Sigmoid colon (tissue), 7 donors: ENCODE measurements around the gene IGSF9B. TPM values are rescaled to one million over a fixed set of nuclear protein-coding genes. Genes with fewer than 3 reads are reported as not detected.
A peak's percentile ranks its signal among the peaks of the same experiment; 100 is the strongest.

ENCODE experiments used
- DNase-seq: peaks from one replicate; pipeline ENCODE4 v3.0.0-alpha.2; 2019
- H3K27ac ChIP-seq, 4 donors: fragments of 200-600 bp; sonication (generic); one replicate each; pipeline ENCODE4 v1.5.1; 2016 to 2019; ENCODE audit warnings: mild to moderate bottlenecking in 1 of 4
- H3K27me3 ChIP-seq, 3 donors: fragments of 200-600 bp; sonication (generic); one replicate each; pipeline ENCODE4 v1.5.1; 2019; ENCODE audit warnings: mild to moderate bottlenecking in 1 of 3
- H3K36me3 ChIP-seq, 4 donors: fragments of 200-600 bp; sonication (generic); one replicate each; pipeline ENCODE4 v1.5.1; 2016 to 2019
- H3K4me1 ChIP-seq, 4 donors: fragments of 200-600 bp; sonication (generic); one replicate each; pipeline ENCODE4 v1.5.1; 2017 to 2019
- H3K4me3 ChIP-seq, 4 donors: fragments of 200-600 bp; sonication (generic); one replicate each; pipeline ENCODE4 v1.5.1; 2017 to 2019; ENCODE audit warnings: mild to moderate bottlenecking in 2 of 4, moderate library complexity in 1 of 4
- H3K9me3 ChIP-seq, 4 donors: fragments of 200-600 bp in 3 of 4; sonication (generic) in 3 of 4; one replicate each; pipeline versions ENCODE4 v1.5.1 to v1.6.1; 2013 to 2019
- CTCF ChIP-seq, 4 experiments: fragments of 450-650 bp in 3 of 4; fragments of 200-600 bp in 1 of 4; IDR thresholded peaks; one replicate each; pipeline ENCODE4 v1.5.1; 2016 to 2019; ENCODE audit warnings: antibody characterized with exemption in 4 of 4, mild to moderate bottlenecking in 3 of 4, moderate library complexity in 2 of 4
- EP300 ChIP-seq, 4 donors: sonication (generic); formaldehyde crosslinking; IDR thresholded peaks; one replicate each; pipeline ENCODE4 v1.6.1; 2017; ENCODE audit warnings: antibody characterized with exemption in 4 of 4
- POLR2A ChIP-seq, 2 donors: fragments of 450-650 bp; IDR thresholded peaks; one replicate each; pipeline ENCODE4 v1.6.1; 2016; ENCODE audit warnings: antibody characterized with exemption in 2 of 2, mild to moderate bottlenecking in 2 of 2, moderate library complexity in 2 of 2
- POLR2AphosphoS5 ChIP-seq, 4 donors: sonication (generic); formaldehyde crosslinking; IDR thresholded peaks; one replicate each; pipeline ENCODE4 v1.6.1; 2017; ENCODE audit warnings: antibody characterized with exemption in 4 of 4
- WGBS, 2 donors: extraction: QIAGEN DNeasy Blood & Tissue Kit; methylation state at CpG; one replicate each; pipeline ENCODE4 v1.1.7; 2013; 5-methylcytosine and 5-hydroxymethylcytosine counted together
- intact Hi-C: fragments of 100-400 bp; cut with DNase I; formaldehyde crosslinking; loops from one replicate; pipeline ENCODE4 v1.15.1; 2023
- polyA plus RNA-seq, 3 donors: library from polyadenylated mRNA; stranded (reverse); fragments of 200-250 nt; gene quantifications; one replicate each; pipeline ENCODE4 v1.2.3, GENCODE V29; 2013
- total RNA-seq, 4 donors: library from RNA; depleted of rRNA; stranded (reverse); fragments of >200 nt; gene quantifications; one replicate each; pipeline ENCODE4 v1.1.0, GENCODE V29; 2016
- donor health status: healthy with polysubstance abuse.
- donor health status: Bipolar disorder and iron deficiency.
- donor health status: healthy.

Gene IGSF9B
- total and polyA plus RNA-seq, 7 donors = under 0.01 to 53.7 (median 14.8) TPM; not detected in 1

- TF ChIP-seq POLR2AphosphoS5 (IDR thresholded peaks at IDR 0.05) (no peak), EP300 (IDR thresholded peaks at IDR 0.05) (no peak), POLR2A (IDR thresholded peaks at IDR 0.05) (no peak), CTCF (IDR thresholded peaks at IDR 0.05) (no peak)
- no peak for DNase-seq
- Histone ChIP-seq H3K27me3 (no peaks in the 10 kb centered on the region), H3K4me3 (no peak overlapping the region), H3K27ac (peak overlapping the region; percentile 23 to 61 (median 40)), H3K9me3 (no peaks in the 10 kb centered on the region), H3K36me3 (peaks cover 10 to 65% (median 20%) of the 10 kb centered on the region in 4 donors), H3K4me1 (peaks cover 0 to 24% (median 13%) of the 10 kb centered on the region in 4 donors)
- WGBS, 2 donors = 91 to 93% methylated on average over 27 of the region's 27 CpGs
- intact Hi-C loops = loop anchor here (2.0 kb wide), 1 partner anchor 115 kb away; no protein-coding TSS in a partner anchor
Observed at GRCh38 chr11:133930053-133930766, 26.6 kb downstream of the IGSF9B start.

GRCh38 chr11:133929401-133930052 is 27.2 kb downstream of the IGSF9B start:
- Histone ChIP-seq H3K27me3 (no peaks in the 10 kb centered on the region), H3K9me3 (no peaks in the 10 kb centered on the region), H3K4me1 (peaks cover 0 to 24% (median 13%) of the 10 kb centered on the region in 4 donors), H3K4me3 (no peak overlapping the region), H3K27ac (peak overlapping the region in 3 of 4 donors; percentile 33 to 61 (median 46)), H3K36me3 (peaks cover 17 to 65% (median 24%) of the 10 kb centered on the region in 4 donors)
- intact Hi-C loops = loop anchor here (2.0 kb wide), 1 partner anchor 115 kb away; no protein-coding TSS in a partner anchor
- TF ChIP-seq EP300 (IDR thresholded peaks at IDR 0.05) = no peak
- TF ChIP-seq POLR2A (IDR thresholded peaks at IDR 0.05) = no peak
- no peak for TF ChIP-seq POLR2AphosphoS5 (IDR thresholded peaks at IDR 0.05)
- no peak for DNase-seq
- WGBS, 2 donors = 88 to 89% methylated on average over 20 of the region's 20 CpGs

GRCh38 chr11:133928628-133929059 is 28.1 kb downstream of the IGSF9B start:
- Histone ChIP-seq H3K4me3 (no peak overlapping the region), H3K9me3 (no peaks in the 10 kb centered on the region), H3K27me3 (no peaks in the 10 kb centered on the region), H3K27ac (peak overlapping the region in 3 of 4 donors; percentile 3 to 61 (median 18)), H3K4me1 (peaks cover 0 to 24% (median 13%) of the 10 kb centered on the region in 4 donors), H3K36me3 (peaks cover 19 to 65% (median 28%) of the 10 kb centered on the region in 4 donors)
- WGBS, 2 donors = 15 to 24% methylated on average over 5 of the region's 5 CpGs
- intact Hi-C loops = no loop called here
- TF ChIP-seq EP300 (IDR thresholded peaks at IDR 0.05) = no peak
- no peak for TF ChIP-seq POLR2AphosphoS5 (IDR thresholded peaks at IDR 0.05)
- TF ChIP-seq POLR2A (IDR thresholded peaks at IDR 0.05) = no peak
- no peak for TF ChIP-seq CTCF (IDR thresholded peaks at IDR 0.05)
- no peak for DNase-seq

- Histone ChIP-seq H3K36me3 (peaks cover 19 to 67% (median 28%) of the 10 kb centered on the region in 4 donors), H3K27me3 (no peaks in the 10 kb centered on the region), H3K4me3 (no peak overlapping the region), H3K9me3 (no peaks in the 10 kb centered on the region), H3K27ac (peak overlapping the region in 3 of 4 donors; percentile 3 to 61 (median 8)), H3K4me1 (peaks cover 0 to 24% (median 13%) of the 10 kb centered on the region in 4 donors)
- 8 to 30% methylated on average over 36 of the region's 36 CpGs for WGBS, 2 donors
- intact Hi-C loops = loop anchor here (1.0 kb wide), 1 partner anchor 212 kb away; no protein-coding TSS in a partner anchor
- TF ChIP-seq CTCF (IDR thresholded peaks at IDR 0.05) = peak; percentile 79 to 96 (median 88)
- TF ChIP-seq EP300 (IDR thresholded peaks at IDR 0.05) = no peak
- peak; percentile 87 for DNase-seq
Observed at GRCh38 chr11:133927690-133928627, 28.8 kb downstream of the IGSF9B start.
